Amniotic epithelial cell (primary cell): ENCODE results near the gene ARPC2.

Experiments used
- DNase-seq: peaks from one replicate; pipeline ENCODE4 v3.0.0-alpha.2; 2010; ENCODE audit warnings: low read depth

The ARPC2 gene

GRCh38 chr2:218217360-218218267 is 625 bp downstream of the ARPC2 start:
- DNase-seq, result peak; percentile 46

GRCh38 chr2:218218268-218219185 is 1.5 kb downstream of the ARPC2 start:
- DNase-seq, result no peak

GRCh38 chr2:218219934-218220333 is 2.9 kb downstream of the ARPC2 start:
- DNase-seq, result no peak

DNA sequence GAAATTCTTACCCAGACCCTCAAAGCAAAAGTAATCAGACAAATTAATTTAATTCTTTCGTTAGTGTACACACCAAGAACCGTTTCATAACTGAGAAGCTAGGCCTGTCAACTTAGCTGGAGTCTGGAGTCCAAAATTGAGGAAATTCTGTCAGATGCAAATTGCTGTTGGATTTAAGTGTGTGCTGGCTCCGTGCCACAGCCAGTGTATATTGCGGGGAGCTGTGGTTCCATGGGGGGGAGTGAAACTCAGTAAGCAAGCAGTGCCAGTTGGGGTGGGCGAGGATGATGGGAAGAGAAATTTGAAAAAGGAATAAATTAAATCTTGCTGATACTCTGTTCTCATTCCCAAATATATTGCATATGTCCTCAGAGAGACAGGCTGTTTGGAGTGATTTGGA is 4.0 kb downstream of the ARPC2 start:
- no peak for DNase-seq

GRCh38 chr2:218223046-218223445 is 6.1 kb downstream of the ARPC2 start:
- DNase-seq, result peak; percentile 49

- peak; percentile 22 for DNase-seq
Measured at GRCh38 chr2:218224186-218224585, 7.2 kb downstream of the ARPC2 start.

DNA sequence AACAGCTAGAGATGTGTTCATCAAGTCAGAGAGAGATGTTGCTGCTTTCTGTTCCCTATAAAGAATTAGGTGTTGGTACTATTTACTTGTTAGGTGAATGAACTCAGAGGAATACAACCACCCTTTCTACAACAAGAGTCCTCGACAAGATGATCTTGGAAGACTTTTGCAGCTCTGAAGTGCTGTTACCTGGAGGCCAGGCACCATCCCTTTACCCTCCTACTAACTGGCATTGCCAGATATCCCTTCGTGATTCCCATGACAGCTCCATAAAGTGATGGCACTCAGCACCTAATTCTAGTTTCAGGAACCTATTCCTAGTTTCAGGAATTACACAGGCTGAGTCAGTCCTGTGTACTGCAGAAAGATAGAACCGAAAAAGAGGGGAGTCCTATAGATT is 9.9 kb downstream of the ARPC2 start:
- no peak for DNase-seq

GRCh38 chr2:218228366-218229090 is 11.5 kb downstream of the ARPC2 start:
- DNase-seq, result peak; percentile 52

GRCh38 chr2:218229239-218229638 is 12.2 kb downstream of the ARPC2 start:
- DNase-seq, result peak; percentile 91

DNA sequence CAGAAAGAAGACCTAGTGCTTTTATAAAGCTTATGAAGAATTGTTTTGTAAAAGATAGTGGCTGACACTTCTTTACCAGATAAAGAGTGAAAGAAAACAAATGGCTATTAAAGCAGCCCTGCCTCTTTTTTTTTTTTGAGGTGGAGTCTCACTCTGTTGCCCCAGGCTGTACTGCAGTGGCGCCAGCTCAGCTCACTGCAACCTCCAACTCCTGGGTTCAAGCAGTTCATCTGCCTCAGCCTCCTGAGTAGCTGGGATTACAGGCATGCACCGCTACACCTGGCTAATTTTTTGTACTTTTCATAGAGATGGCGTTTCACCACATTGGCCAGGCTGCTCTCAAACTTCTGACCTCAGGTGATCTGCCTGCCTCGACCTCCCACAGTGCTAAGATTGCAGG is 12.9 kb downstream of the ARPC2 start:
- DNase-seq, result peak; percentile 45

DNA sequence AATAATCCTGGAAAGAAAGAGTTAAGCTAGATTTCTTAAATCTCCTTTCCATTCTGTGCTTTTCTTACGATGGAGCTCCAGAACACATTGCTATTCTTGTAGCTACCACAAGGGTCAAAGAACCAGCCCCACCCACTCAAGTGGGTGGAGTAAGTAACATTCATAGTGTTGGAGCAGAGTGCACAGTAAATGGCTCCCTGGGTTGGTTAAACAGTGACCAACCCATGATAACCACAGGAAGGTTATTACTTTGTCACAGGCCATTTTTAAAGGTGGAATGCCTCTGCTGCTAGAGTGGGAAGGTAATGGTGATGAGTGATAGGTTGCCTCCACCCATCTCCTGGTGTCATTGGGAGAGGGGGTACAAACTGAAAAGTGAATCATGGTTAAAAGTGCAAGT is 13.9 kb downstream of the ARPC2 start:
- DNase-seq, result peak; percentile 45

DNA sequence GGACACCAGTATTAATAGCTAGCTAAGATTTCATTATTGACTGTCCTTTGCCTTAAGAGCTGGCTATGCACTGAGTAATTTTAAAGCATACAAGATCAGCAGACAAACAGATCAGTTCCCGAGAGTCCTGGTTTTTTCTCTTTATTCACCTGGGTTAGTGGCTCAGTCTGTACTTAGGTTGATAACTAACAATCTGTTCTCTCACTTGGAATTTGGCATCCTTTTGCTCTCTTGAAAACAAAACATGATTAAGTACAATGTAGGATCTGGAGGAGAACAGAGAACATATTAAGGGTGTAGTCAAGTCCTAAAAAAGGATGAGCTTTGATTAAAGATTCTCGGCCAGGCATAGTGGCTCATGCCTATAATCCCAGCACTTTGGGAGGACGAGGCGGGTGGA is 16.6 kb downstream of the ARPC2 start:
- no peak for DNase-seq

DNA sequence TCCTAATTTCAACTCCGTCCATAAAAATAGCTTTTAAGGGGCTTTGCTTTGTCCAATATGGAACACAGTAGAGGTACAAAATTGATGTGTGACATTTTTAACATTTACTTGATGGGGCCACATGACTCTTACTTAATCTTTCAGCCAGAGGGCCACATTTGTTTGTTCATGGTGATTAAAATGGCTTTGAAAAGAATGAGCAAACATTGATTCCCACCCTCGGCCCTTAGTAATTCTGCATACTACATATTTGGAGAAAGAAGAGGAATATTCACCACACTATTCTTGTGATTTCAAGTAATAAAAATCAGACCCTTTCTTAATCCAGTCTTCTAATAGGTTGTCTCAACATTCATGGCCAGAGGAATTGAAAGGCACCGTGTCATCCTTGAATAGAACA is 17.5 kb downstream of the ARPC2 start:
- DNase-seq, result no peak

DNA sequence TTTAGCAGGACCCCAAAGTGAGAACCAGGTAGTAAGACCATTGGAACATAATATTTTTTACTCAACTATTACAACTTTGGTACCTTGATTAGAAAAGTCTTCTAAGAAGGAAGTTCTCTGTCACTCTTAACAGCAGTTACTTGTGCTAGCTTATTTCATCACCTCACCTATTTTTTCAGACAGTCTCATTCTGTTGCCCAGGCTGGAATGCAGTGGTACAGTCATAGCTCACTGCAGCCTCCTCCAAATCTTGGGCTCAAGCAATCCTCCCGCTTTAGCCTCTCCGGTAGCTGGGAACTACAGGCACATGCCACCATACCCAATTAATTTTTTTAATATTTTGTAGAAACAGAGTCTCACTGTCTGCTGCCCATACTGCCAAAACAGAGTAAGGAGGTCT is 18.0 kb downstream of the ARPC2 start:
- DNase-seq, result no peak

GRCh38 chr2:218236829-218237228 is 19.8 kb downstream of the ARPC2 start:
- DNase-seq, result no peak

DNA sequence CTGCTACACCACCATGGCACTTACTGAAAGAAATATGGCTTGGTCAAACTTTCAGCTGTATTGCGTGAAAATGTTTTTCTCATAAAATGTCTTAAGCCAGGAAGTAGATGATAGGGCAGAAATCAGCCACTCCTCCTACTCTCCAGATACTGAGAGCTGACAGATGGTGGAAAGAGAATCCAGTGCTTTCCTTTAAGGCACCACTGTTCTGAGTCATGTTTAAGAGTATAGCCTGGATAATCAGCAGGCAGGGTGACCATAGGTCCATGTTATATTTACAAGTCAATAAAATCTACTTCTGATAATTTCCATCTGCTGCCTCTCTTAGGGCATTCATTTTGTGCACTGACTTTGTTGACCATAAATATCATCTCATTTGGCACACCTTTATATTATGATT is 21.9 kb downstream of the ARPC2 start:
- DNase-seq, result peak; percentile 43

GRCh38 chr2:218244204-218244603 is 27.2 kb downstream of the ARPC2 start:
- DNase-seq, result no peak

GRCh38 chr2:218244665-218245064 is 27.7 kb downstream of the ARPC2 start:
- no peak for DNase-seq

DNA sequence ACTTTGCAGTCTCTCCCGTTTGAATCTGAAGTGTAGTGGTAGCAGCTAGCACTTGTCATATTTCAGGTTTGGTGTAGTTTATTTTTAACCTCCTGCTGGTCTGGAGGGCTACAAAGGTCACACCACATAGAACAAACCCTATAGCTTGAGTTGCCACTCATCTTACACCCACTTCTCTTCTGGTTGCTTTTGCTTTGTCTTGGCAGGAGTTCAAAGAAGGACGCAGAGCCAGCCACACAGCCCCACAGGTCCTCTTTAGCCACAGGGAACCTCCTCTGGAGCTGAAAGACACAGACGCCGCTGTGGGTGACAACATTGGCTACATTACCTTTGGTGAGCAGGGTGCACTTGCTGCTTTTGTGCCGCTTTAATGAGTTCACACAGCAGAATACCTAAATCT is 28.2 kb downstream of the ARPC2 start:
- no peak for DNase-seq

DNA sequence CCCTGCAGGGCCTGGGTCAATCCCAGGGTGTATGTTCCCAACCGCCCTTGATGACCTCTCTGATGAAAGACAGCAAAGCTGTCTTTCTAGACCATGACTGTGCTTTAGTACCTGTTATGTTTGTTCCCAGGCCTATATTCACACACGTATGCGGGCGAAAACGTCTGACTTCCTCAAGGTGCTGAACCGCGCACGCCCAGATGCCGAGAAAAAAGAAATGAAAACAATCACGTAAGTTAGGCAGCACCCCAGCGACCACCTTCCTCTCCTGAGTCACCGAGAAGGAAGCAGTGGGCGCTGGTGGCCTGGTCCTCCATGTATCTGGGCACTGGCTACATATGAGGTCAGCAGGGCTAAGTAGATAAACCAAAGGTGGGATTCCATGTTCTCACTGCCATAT is 32.7 kb downstream of the ARPC2 start:
- no peak for DNase-seq

- no peak for DNase-seq
Measured at GRCh38 chr2:218252509-218253231, 35.7 kb downstream of the ARPC2 start.

DNA sequence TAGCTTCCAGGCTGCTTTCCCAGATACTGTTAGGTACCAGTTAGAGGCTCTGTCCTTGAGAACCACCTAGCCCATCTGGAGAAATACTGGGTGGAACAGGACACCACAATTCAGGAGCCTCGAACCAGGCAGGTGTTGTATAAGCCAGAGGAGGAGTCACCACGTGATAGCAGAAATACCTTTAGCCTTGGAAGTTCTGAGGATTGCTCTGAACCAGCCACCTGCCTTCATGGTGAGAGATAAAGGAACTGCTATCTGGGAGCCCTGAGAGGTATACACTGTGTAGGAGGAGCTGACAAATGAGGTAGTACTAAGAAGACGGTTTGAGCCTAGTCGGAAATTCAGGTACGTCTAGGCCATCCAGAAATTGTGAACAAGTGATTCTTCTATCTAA is 36.2 kb downstream of the ARPC2 start:
- DNase-seq, result no peak
